Loucy (cell line): Measurements from ENCODE around the gene PRPS1.

Experiments used
- H2AFZ ChIP-seq: fragments of 200-600 bp; sonication (generic); 2 replicates; pipeline ENCODE4 v1.6.0; 2016; ENCODE audit warnings: antibody characterized with exemption, mild to moderate bottlenecking, low read length, moderate library complexity
- H3F3A ChIP-seq: fragments of 200-600 bp; 2 replicates; pipeline ENCODE4 v1.6.0; 2016; ENCODE audit warnings: antibody characterized with exemption, low read depth, mild to moderate bottlenecking
- H3K27me3 ChIP-seq: fragments of 200-600 bp; sonication (generic); 2 replicates; pipeline ENCODE4 v1.6.1; 2014; ENCODE audit warnings: low read length, mild to moderate bottlenecking; ENCODE audit not compliant: insufficient read depth, poor library complexity, severe bottlenecking
- H3K36me3 ChIP-seq: fragments of 200-600 bp; sonication (generic); 2 replicates; pipeline ENCODE4 v1.6.1; 2016; ENCODE audit warnings: low read length; ENCODE audit not compliant: insufficient read depth
- H3K4me1 ChIP-seq: fragments of 200-600 bp; sonication (generic); 2 replicates; pipeline ENCODE4 v1.5.1; 2014; ENCODE audit warnings: low read length, mild to moderate bottlenecking; ENCODE audit not compliant: insufficient read depth, poor library complexity, severe bottlenecking
- H3K4me2 ChIP-seq: fragments of 200-600 bp; sonication (generic); 2 replicates; pipeline ENCODE4 v1.6.0; 2014; ENCODE audit warnings: antibody characterized with exemption, low read length, low read depth, mild to moderate bottlenecking; ENCODE audit not compliant: poor library complexity, severe bottlenecking
- H3K4me3 ChIP-seq: fragments of 200-600 bp; sonication (generic); 2 replicates; pipeline ENCODE4 v1.5.1; 2014; ENCODE audit warnings: low read length, mild to moderate bottlenecking, mixed read lengths; ENCODE audit not compliant: poor library complexity, severe bottlenecking
- H3K79me2 ChIP-seq: fragments of 200-600 bp; sonication (generic); 2 replicates; pipeline ENCODE4 v1.6.1; 2014; ENCODE audit warnings: low read length; ENCODE audit not compliant: insufficient read depth
- H3K9ac ChIP-seq: fragments of 200-600 bp; sonication (generic); 2 replicates; pipeline ENCODE4 v1.6.0; 2014; ENCODE audit warnings: mild to moderate bottlenecking, low read depth, low read length, moderate library complexity; ENCODE audit not compliant: poor library complexity, severe bottlenecking
- H3K9me2 ChIP-seq: fragments of 200-600 bp; sonication (generic); replicated peaks from 2 replicates; pipeline ENCODE4 v1.6.1; 2016; ENCODE audit warnings: low read depth, low read length, mixed read lengths
- H3K9me3 ChIP-seq: fragments of 200-600 bp; sonication (generic); 2 replicates; pipeline ENCODE4 v1.6.1; 2014; ENCODE audit warnings: mild to moderate bottlenecking, antibody characterized with exemption, low read length, low read depth; ENCODE audit not compliant: insufficient read depth
- H4K20me1 ChIP-seq: fragments of 200-600 bp; sonication (generic); 2 replicates; pipeline ENCODE4 v1.6.0; 2014; ENCODE audit warnings: antibody characterized with exemption, low read length, mild to moderate bottlenecking; ENCODE audit not compliant: insufficient read depth, poor library complexity, severe bottlenecking
- CTCF ChIP-seq: fragments of 200-600 bp; sonication (generic); conservative IDR thresholded peaks from 2 replicates; pipeline ENCODE4 v1.5.1; 2014; ENCODE audit warnings: mild to moderate bottlenecking, antibody characterized with exemption, low read length
- EZH2phosphoT487 ChIP-seq: fragments of 200-600 bp; IDR thresholded peaks from 2 replicates; pipeline ENCODE4 v1.6.1; 2018; ENCODE audit warnings: antibody characterized with exemption, mild to moderate bottlenecking, moderate library complexity, borderline replicate concordance

The PRPS1 gene

GRCh38 chrX:107626916-107627315 is 1.4 kb upstream of the PRPS1 start:
- H4K20me1 ChIP-seq, result peaks cover 13% of the 10 kb centered on the region
- no peaks in the 10 kb centered on the region for H3K9me3 ChIP-seq
- no peak for TF ChIP-seq CTCF
- no peak for TF ChIP-seq EZH2phosphoT487
- H3F3A ChIP-seq, result no peaks in the 10 kb centered on the region
- H3K79me2 ChIP-seq, result peaks cover 33% of the 10 kb centered on the region
- H3K27me3 ChIP-seq, result no peaks in the 10 kb centered on the region
- H2AFZ ChIP-seq, result no peak overlapping the region
- H3K4me3 ChIP-seq, result no peak overlapping the region
- H3K9me2 ChIP-seq, result no peaks in the 10 kb centered on the region
- H3K4me2 ChIP-seq, result no peak overlapping the region
- peaks cover 17% of the 10 kb centered on the region for H3K4me1 ChIP-seq
- no peak overlapping the region for H3K9ac ChIP-seq
- H3K36me3 ChIP-seq, result no peaks in the 10 kb centered on the region

- Histone ChIP-seq H3K4me3 (peak overlapping the region; percentile 93), H3K9me3 (no peaks in the 10 kb centered on the region), H3K27me3 (no peaks in the 10 kb centered on the region), H3F3A (no peaks in the 10 kb centered on the region), H3K79me2 (peaks cover 47% of the 10 kb centered on the region), H3K9ac (peak overlapping the region; percentile 92), H3K4me1 (peaks cover 17% of the 10 kb centered on the region), H3K4me2 (peak overlapping the region; percentile 98), H3K36me3 (no peaks in the 10 kb centered on the region), H2AFZ (peak overlapping the region; percentile 60; the same call in 1 of the 2 replicates), H3K9me2 (no peaks in the 10 kb centered on the region), H4K20me1 (peaks cover 13% of the 10 kb centered on the region)
- TF ChIP-seq EZH2phosphoT487, result no peak
- TF ChIP-seq CTCF, result no peak
Measured at GRCh38 chrX:107628662-107629539, 591 bp downstream of the PRPS1 start.

GRCh38 chrX:107629540-107629909 is 1.2 kb downstream of the PRPS1 start:
- Histone ChIP-seq H3K36me3 (no peaks in the 10 kb centered on the region), H4K20me1 (peaks cover 13% of the 10 kb centered on the region), H3K79me2 (peaks cover 51% of the 10 kb centered on the region), H3K4me1 (peaks cover 17% of the 10 kb centered on the region), H2AFZ (no peak overlapping the region; the same call in 1 of the 2 replicates), H3F3A (no peaks in the 10 kb centered on the region), H3K4me2 (peak overlapping the region; percentile 98), H3K4me3 (peak overlapping the region; percentile 93), H3K9ac (peak overlapping the region; percentile 92), H3K9me2 (no peaks in the 10 kb centered on the region), H3K27me3 (no peaks in the 10 kb centered on the region), H3K9me3 (no peaks in the 10 kb centered on the region)
- TF ChIP-seq CTCF (0 out of 2 replicates have a peak, but pooled peaks have one; percentile 24), EZH2phosphoT487 (no peak)
